HepG2 (cell line): ENCODE measurements around the gene DLX3. TPM values are rescaled to one million over a fixed set of nuclear protein-coding genes. Genes with fewer than 3 reads are reported as not detected.
A peak's percentile ranks its signal among the peaks of the same experiment; 100 is the strongest.

ENCODE experiments used
- ETV6 ChIP-seq: sonication (generic); formaldehyde crosslinking; conservative IDR thresholded peaks from 2 replicates; pipeline ENCODE4 v1.4.0; 2020; ENCODE audit warnings: missing genetic modification reagents
- EZH2 ChIP-seq: conservative IDR thresholded peaks from 2 replicates; pipeline ENCODE4 v1.6.1; 2012; ENCODE audit warnings: mild to moderate bottlenecking, low read depth, low read length, moderate library complexity
- GFI1 ChIP-seq: sonication (generic); formaldehyde crosslinking; IDR thresholded peaks from 2 replicates; pipeline ENCODE4 v1.5.0; 2020; ENCODE audit warnings: missing genetic modification reagents, mild to moderate bottlenecking, borderline replicate concordance
- KMT2A ChIP-seq: sonication (generic); formaldehyde crosslinking; IDR thresholded peaks from 2 replicates; pipeline ENCODE4 v1.4.0; 2020; ENCODE audit warnings: missing genetic modification reagents
- PAWR ChIP-seq: sonication (generic); formaldehyde crosslinking; IDR thresholded peaks from 2 replicates; pipeline ENCODE4 v1.4.0; 2020; ENCODE audit warnings: missing genetic modification reagents, mild to moderate bottlenecking, borderline replicate concordance
- PLSCR1 ChIP-seq: sonication (generic); formaldehyde crosslinking; IDR thresholded peaks from 2 replicates; pipeline ENCODE4 v1.5.0; 2020; ENCODE audit warnings: missing genetic modification reagents, mild to moderate bottlenecking, borderline replicate concordance
- POLR2AphosphoS5 ChIP-seq: IDR thresholded peaks from 2 replicates; pipeline ENCODE4 v1.6.1; 2012; ENCODE audit warnings: low read depth, low read length
- SATB2 ChIP-seq: sonication (generic); formaldehyde crosslinking; IDR thresholded peaks from 2 replicates; pipeline ENCODE4 v1.5.0; 2020; ENCODE audit warnings: missing genetic modification reagents
- SOX6 ChIP-seq, 2 experiments: fragments of 450-650 bp in 1 of 2; sonication (generic) in 1 of 2; formaldehyde crosslinking in 1 of 2; IDR thresholded peaks; 2 replicates each; pipeline versions ENCODE4 v1.4.0 to v1.6.1; 2017 to 2020; ENCODE audit warnings: antibody characterized with exemption in 1 of 2, mild to moderate bottlenecking in 1 of 2, missing genetic modification reagents in 1 of 2
- TEAD2 ChIP-seq: sonication (generic); formaldehyde crosslinking; IDR thresholded peaks from 2 replicates; pipeline ENCODE4 v1.9.0; 2021; ENCODE audit warnings: missing genetic modification reagents
- ZFP36L1 ChIP-seq: sonication (generic); formaldehyde crosslinking; IDR thresholded peaks from 2 replicates; pipeline ENCODE4 v1.8.0; 2022; ENCODE audit warnings: mild to moderate bottlenecking, missing genetic modification reagents, moderate library complexity
- ZNF234 ChIP-seq: sonication (generic); formaldehyde crosslinking; conservative IDR thresholded peaks from 2 replicates; pipeline ENCODE4 v1.5.1; 2020; ENCODE audit warnings: mild to moderate bottlenecking, missing genetic modification reagents
- ZNF784 ChIP-seq: sonication (generic); formaldehyde crosslinking; IDR thresholded peaks from 2 replicates; pipeline ENCODE4 v1.5.1; 2020; ENCODE audit warnings: missing genetic modification reagents, mild to moderate bottlenecking, borderline replicate concordance
- ZNF850 ChIP-seq: sonication (generic); formaldehyde crosslinking; conservative IDR thresholded peaks from 2 replicates; pipeline ENCODE4 v1.9.0; 2021; ENCODE audit warnings: mild to moderate bottlenecking, missing genetic modification reagents
- polyA plus RNA-seq, 8 experiments: library from polyadenylated mRNA; depleted of rRNA in 3 of 8; stranded (reverse) in 7 of 8; unstranded in 1 of 8; fragments of >200 nt; fragmentation: Illumina TruSeq in 4 of 8; extraction: Trizol in 4 of 8; gene quantifications; 2 replicates each; pipeline versions ENCODE4 v1.2.1 to v1.2.3, GENCODE V29; 2011 to 2016; ENCODE audit warnings: low read depth in 4 of 8, missing spikeins in 1 of 8, mixed read lengths in 1 of 8; ENCODE audit not compliant: insufficient read depth in 1 of 8
- total RNA-seq, 5 experiments: library from RNA; depleted of rRNA; stranded (reverse); fragments of >200 nt; fragmentation: Illumina TruSeq; extraction: Trizol; gene quantifications; 2 replicates each; pipeline ENCODE4 v1.2.3, GENCODE V29; 2016; ENCODE audit warnings: low read depth in 1 of 5
- TF ChIP-seq, protein P1 (sequence below): sonication (generic); formaldehyde crosslinking; IDR thresholded peaks from 2 replicates; pipeline ENCODE4 v1.4.0; 2020; ENCODE audit warnings: mild to moderate bottlenecking, missing genetic modification reagents
- TF ChIP-seq, protein P2 (sequence below): IDR thresholded peaks from 2 replicates; pipeline ENCODE4 v1.6.1; 2016; ENCODE audit warnings: missing compliant biosample characterization, missing genetic modification reagents, borderline replicate concordance
- TF ChIP-seq, protein P3 (sequence below): sonication (generic); formaldehyde crosslinking; IDR thresholded peaks from 2 replicates; pipeline ENCODE4 v1.8.0; 2022; ENCODE audit warnings: mild to moderate bottlenecking, missing genetic modification reagents
- TF ChIP-seq, protein P4 (sequence below): sonication (generic); formaldehyde crosslinking; IDR thresholded peaks from 2 replicates; pipeline ENCODE4 v1.4.0; 2020; ENCODE audit warnings: missing genetic modification reagents, borderline replicate concordance

Gene DLX3
- total and polyA plus RNA-seq, 2 of the 13 experiments (the other 11 are each of a cell fraction or from before 2014, with no cell fraction given): 0.03 TPM; not detected in 1

- TF ChIP-seq ETV6 (CRISPR knock-in tag) (no peak), GFI1 (CRISPR knock-in tag) (no peak), KMT2A (CRISPR knock-in tag) (no peak), ZNF850 (CRISPR knock-in tag) (no peak), SATB2 (CRISPR knock-in tag) (no peak), TEAD2 (CRISPR knock-in tag) (no peak), POLR2AphosphoS5 (no peak), ZFP36L1 (CRISPR knock-in tag) (no peak), SOX6 (IDR thresholded peaks at IDR 0.05) (no peak), SOX6 (CRISPR knock-in tag; IDR thresholded peaks at IDR 0.05) (0 out of 2 replicates have a peak, but pooled peaks have one; percentile 13), EZH2 (no peak), ZNF234 (no peak), PAWR (no peak), PLSCR1 (no peak), ZNF784 (0 out of 2 replicates have a peak, but pooled peaks have one; percentile 69)
- TF ChIP-seq, protein P1, sequence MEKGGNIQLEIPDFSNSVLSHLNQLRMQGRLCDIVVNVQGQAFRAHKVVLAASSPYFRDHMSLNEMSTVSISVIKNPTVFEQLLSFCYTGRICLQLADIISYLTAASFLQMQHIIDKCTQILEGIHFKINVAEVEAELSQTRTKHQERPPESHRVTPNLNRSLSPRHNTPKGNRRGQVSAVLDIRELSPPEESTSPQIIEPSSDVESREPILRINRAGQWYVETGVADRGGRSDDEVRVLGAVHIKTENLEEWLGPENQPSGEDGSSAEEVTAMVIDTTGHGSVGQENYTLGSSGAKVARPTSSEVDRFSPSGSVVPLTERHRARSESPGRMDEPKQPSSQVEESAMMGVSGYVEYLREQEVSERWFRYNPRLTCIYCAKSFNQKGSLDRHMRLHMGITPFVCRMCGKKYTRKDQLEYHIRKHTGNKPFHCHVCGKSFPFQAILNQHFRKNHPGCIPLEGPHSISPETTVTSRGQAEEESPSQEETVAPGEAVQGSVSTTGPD: no peak
- TF ChIP-seq, protein P2, sequence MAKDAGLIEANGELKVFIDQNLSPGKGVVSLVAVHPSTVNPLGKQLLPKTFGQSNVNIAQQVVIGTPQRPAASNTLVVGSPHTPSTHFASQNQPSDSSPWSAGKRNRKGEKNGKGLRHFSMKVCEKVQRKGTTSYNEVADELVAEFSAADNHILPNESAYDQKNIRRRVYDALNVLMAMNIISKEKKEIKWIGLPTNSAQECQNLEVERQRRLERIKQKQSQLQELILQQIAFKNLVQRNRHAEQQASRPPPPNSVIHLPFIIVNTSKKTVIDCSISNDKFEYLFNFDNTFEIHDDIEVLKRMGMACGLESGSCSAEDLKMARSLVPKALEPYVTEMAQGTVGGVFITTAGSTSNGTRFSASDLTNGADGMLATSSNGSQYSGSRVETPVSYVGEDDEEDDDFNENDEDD (CRISPR knock-in tag): no peak
- TF ChIP-seq, protein P3, sequence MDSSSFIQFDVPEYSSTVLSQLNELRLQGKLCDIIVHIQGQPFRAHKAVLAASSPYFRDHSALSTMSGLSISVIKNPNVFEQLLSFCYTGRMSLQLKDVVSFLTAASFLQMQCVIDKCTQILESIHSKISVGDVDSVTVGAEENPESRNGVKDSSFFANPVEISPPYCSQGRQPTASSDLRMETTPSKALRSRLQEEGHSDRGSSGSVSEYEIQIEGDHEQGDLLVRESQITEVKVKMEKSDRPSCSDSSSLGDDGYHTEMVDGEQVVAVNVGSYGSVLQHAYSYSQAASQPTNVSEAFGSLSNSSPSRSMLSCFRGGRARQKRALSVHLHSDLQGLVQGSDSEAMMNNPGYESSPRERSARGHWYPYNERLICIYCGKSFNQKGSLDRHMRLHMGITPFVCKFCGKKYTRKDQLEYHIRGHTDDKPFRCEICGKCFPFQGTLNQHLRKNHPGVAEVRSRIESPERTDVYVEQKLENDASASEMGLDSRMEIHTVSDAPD (CRISPR knock-in tag): no peak
- TF ChIP-seq, protein P4, sequence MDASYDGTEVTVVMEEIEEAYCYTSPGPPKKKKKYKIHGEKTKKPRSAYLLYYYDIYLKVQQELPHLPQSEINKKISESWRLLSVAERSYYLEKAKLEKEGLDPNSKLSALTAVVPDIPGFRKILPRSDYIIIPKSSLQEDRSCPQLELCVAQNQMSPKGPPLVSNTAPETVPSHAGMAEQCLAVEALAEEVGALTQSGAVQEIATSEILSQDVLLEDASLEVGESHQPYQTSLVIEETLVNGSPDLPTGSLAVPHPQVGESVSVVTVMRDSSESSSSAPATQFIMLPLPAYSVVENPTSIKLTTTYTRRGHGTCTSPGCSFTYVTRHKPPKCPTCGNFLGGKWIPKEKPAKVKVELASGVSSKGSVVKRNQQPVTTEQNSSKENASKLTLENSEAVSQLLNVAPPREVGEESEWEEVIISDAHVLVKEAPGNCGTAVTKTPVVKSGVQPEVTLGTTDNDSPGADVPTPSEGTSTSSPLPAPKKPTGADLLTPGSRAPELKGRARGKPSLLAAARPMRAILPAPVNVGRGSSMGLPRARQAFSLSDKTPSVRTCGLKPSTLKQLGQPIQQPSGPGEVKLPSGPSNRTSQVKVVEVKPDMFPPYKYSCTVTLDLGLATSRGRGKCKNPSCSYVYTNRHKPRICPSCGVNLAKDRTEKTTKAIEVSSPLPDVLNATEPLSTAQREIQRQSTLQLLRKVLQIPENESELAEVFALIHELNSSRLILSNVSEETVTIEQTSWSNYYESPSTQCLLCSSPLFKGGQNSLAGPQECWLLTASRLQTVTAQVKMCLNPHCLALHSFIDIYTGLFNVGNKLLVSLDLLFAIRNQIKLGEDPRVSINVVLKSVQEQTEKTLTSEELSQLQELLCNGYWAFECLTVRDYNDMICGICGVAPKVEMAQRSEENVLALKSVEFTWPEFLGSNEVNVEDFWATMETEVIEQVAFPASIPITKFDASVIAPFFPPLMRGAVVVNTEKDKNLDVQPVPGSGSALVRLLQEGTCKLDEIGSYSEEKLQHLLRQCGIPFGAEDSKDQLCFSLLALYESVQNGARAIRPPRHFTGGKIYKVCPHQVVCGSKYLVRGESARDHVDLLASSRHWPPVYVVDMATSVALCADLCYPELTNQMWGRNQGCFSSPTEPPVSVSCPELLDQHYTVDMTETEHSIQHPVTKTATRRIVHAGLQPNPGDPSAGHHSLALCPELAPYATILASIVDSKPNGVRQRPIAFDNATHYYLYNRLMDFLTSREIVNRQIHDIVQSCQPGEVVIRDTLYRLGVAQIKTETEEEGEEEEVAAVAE (CRISPR knock-in tag): no peak
Measured at GRCh38 chr17:49997773-49998703, 3.0 kb upstream of the DLX3 start (continued).
